T-helper 17 cell (primary cell): Measurements from ENCODE around the gene ELMOD1. TPM values are rescaled to one million over a fixed set of nuclear protein-coding genes. Genes with fewer than 3 reads are reported as not detected.

Experiments
- ATAC-seq: fragments of 150-1000 bp; cut with Tn5 transposase; 2 replicates; pipeline ENCODE4 v1.10.0; 2021; ENCODE audit warnings: mild to moderate bottlenecking, moderate library complexity
- DNase-seq, 3 donors: peaks; one replicate each; pipeline versions ENCODE4 v3.0.0 to v3.0.0-alpha.2; 2020 to 2021
- H3K9me3 ChIP-seq: one replicate; pipeline ENCODE4 v1.7.0; 2013; ENCODE audit warnings: low read length, mild to moderate bottlenecking; ENCODE audit not compliant: control insufficient read depth, poor library complexity, severe bottlenecking
- H3K27ac Mint-ChIP-seq: one replicate; pipeline ENCODE4 v1.8.0; 2022; ENCODE audit warnings: mild to moderate bottlenecking, moderate library complexity, mixed read lengths
- H3K27me3 Mint-ChIP-seq: one replicate; pipeline ENCODE4 v1.8.0; 2022; ENCODE audit warnings: mixed read lengths
- H3K36me3 Mint-ChIP-seq: one replicate; pipeline ENCODE4 v1.8.0; 2022; ENCODE audit warnings: low read depth, mixed read lengths
- H3K4me1 Mint-ChIP-seq: one replicate; pipeline ENCODE4 v1.8.0; 2022; ENCODE audit warnings: mild to moderate bottlenecking, mixed read lengths
- H3K4me3 Mint-ChIP-seq: one replicate; pipeline ENCODE4 v1.8.0; 2022; ENCODE audit warnings: mild to moderate bottlenecking, moderate library complexity, mixed read lengths
- total RNA-seq, 4 donors: library from RNA in 2 of 4; stranded (reverse) in 2 of 4; gene quantifications; one replicate each; pipeline ENCODE4 v1.2.3 and lab custom pipeline; 2022 to 2026

The ELMOD1 gene
- total RNA-seq, 2 donors from 2014 or later = not detected

DNA sequence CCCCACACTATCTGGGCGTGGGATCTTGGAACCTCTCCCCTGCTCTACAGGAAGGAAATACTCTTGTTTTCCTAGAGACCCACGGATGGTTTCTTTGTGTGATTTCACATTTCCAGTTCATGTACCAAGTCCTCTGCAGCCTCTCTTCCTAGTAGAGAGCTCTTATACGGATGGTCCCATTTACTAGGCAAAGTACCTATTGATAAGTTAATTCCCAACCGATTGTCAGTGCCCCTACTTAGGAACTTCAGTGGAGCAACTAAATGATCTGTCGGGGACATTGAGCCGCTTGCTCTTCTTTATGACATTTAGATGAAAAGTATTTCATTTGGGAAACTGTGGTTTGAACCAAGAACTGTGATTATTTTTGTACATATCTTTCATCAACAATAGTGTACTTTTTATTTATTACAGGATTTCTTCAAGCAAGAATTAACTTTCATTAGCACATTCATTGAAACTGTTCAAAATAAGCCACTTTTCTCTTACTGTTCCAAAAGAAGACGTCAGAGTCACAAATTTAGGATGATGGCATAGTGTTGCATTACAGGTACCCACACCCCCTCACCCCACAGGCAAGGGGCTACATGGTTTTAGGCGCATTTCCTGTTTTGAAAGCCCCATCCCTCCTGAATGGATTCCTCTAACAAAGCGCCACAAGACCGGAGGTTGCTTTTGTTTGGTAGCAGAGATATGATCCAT is 34.2 kb downstream of the ELMOD1 start:
- Mint-ChIP-seq H3K4me1 (no peaks in the 10 kb centered on the region), H3K27ac (no peak overlapping the region), H3K4me3 (no peak overlapping the region), H3K27me3 (peaks cover 74% of the 10 kb centered on the region), H3K36me3 (peaks cover 3% of the 10 kb centered on the region)
- ATAC-seq = no peak
- no peaks in the 10 kb centered on the region for H3K9me3 ChIP-seq
- DNase-seq = no peak

GRCh38 chr11:107625685-107625989 is 34.7 kb downstream of the ELMOD1 start:
- Mint-ChIP-seq H3K27me3 (peaks cover 73% of the 10 kb centered on the region), H3K4me3 (no peak overlapping the region), H3K27ac (no peak overlapping the region), H3K36me3 (peaks cover 3% of the 10 kb centered on the region), H3K4me1 (no peaks in the 10 kb centered on the region)
- DNase-seq = no peak
- ATAC-seq = no peak
- no peaks in the 10 kb centered on the region for H3K9me3 ChIP-seq

DNA sequence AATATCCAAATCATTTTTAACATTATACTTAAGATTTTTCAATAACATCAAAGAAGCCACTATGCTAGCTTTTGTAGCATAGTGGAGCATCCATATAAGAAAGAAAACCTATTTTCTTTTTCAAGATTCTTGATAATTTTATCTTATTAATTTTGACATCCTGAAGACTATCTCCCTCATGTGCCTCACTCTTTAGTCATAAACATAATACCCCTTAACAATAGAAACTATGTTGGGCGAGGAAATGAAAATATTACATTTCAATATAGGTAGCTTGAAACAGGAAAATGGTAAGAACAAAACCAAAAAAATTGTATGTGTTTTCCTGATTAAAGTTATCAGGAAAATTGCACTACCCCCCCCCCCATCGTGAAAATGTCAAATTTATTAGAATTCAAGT is 40.1 kb downstream of the ELMOD1 start:
- peaks cover 69% of the 10 kb centered on the region for H3K27me3 Mint-ChIP-seq
- H3K36me3 Mint-ChIP-seq = peaks cover 3% of the 10 kb centered on the region
- H3K27ac Mint-ChIP-seq = no peak overlapping the region
- no peaks in the 10 kb centered on the region for H3K9me3 ChIP-seq
- ATAC-seq (no peak), DNase-seq (no peak)
- H3K4me1 Mint-ChIP-seq = no peaks in the 10 kb centered on the region
- H3K4me3 Mint-ChIP-seq = no peak overlapping the region

GRCh38 chr11:107631931-107632330 is 41.0 kb downstream of the ELMOD1 start:
- no peaks in the 10 kb centered on the region for H3K4me1 Mint-ChIP-seq
- no peaks in the 10 kb centered on the region for H3K9me3 ChIP-seq
- no peak overlapping the region for H3K27ac Mint-ChIP-seq
- DNase-seq (no peak), ATAC-seq (no peak)
- peaks cover 3% of the 10 kb centered on the region for H3K36me3 Mint-ChIP-seq
- no peak overlapping the region for H3K4me3 Mint-ChIP-seq
- H3K27me3 Mint-ChIP-seq = peaks cover 66% of the 10 kb centered on the region

- ATAC-seq (no peak), DNase-seq (no peak)
- H3K36me3 Mint-ChIP-seq = peaks cover 2% of the 10 kb centered on the region
- peaks cover 24% of the 10 kb centered on the region for H3K27me3 Mint-ChIP-seq
- no peaks in the 10 kb centered on the region for H3K9me3 ChIP-seq
- no peak overlapping the region for H3K4me3 Mint-ChIP-seq
- no peak overlapping the region for H3K27ac Mint-ChIP-seq
- no peaks in the 10 kb centered on the region for H3K4me1 Mint-ChIP-seq
These were observed 55.8 kb downstream of the ELMOD1 start for GRCh38 chr11:107646783-107647182.

GRCh38 chr11:107648242-107648641 is 57.3 kb downstream of the ELMOD1 start:
- no peak for DNase-seq
- H3K27me3 Mint-ChIP-seq = peaks cover 35% of the 10 kb centered on the region
- ATAC-seq = no peak
- no peaks in the 10 kb centered on the region for H3K9me3 ChIP-seq
- no peak overlapping the region for H3K27ac Mint-ChIP-seq
- peaks cover 2% of the 10 kb centered on the region for H3K36me3 Mint-ChIP-seq
- H3K4me3 Mint-ChIP-seq = no peak overlapping the region
- H3K4me1 Mint-ChIP-seq = no peaks in the 10 kb centered on the region

- ATAC-seq (no peak), DNase-seq (no peak)
- Mint-ChIP-seq H3K36me3 (peaks cover 4% of the 10 kb centered on the region), H3K27ac (no peak overlapping the region), H3K4me3 (no peak overlapping the region), H3K27me3 (peaks cover 42% of the 10 kb centered on the region), H3K4me1 (no peaks in the 10 kb centered on the region)
- no peaks in the 10 kb centered on the region for H3K9me3 ChIP-seq
These were observed 60.7 kb downstream of the ELMOD1 start for GRCh38 chr11:107651672-107652071.

DNA sequence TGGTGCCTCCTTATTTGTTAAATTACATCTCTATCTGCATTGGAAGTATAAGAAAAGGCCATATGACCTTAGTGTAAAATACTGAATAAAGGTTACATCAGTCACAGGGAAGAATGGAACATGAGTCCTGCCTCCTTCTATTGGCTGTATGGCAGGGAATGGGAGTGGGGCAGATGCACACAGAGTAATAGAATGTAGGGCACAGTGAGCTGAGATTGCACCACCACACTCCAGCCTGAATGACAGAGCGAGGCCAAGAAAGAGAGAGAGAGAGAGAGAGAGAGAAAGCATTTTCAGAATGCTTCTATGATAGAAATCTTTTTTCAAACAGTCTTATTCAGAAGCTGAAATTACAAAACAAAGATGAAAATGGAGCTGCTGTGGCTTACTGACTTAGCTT is 62.1 kb downstream of the ELMOD1 start:
- no peak for DNase-seq
- Mint-ChIP-seq H3K27me3 (peaks cover 47% of the 10 kb centered on the region), H3K36me3 (peaks cover 4% of the 10 kb centered on the region), H3K4me1 (no peaks in the 10 kb centered on the region), H3K4me3 (no peak overlapping the region), H3K27ac (no peak overlapping the region)
- no peaks in the 10 kb centered on the region for H3K9me3 ChIP-seq
- ATAC-seq = no peak

GRCh38 chr11:107655602-107656001 is 64.7 kb downstream of the ELMOD1 start:
- ATAC-seq (no peak), DNase-seq (no peak)
- Mint-ChIP-seq H3K4me1 (no peaks in the 10 kb centered on the region), H3K27me3 (peaks cover 42% of the 10 kb centered on the region), H3K27ac (no peak overlapping the region), H3K4me3 (no peak overlapping the region), H3K36me3 (peaks cover 2% of the 10 kb centered on the region)
- H3K9me3 ChIP-seq = no peaks in the 10 kb centered on the region

DNA sequence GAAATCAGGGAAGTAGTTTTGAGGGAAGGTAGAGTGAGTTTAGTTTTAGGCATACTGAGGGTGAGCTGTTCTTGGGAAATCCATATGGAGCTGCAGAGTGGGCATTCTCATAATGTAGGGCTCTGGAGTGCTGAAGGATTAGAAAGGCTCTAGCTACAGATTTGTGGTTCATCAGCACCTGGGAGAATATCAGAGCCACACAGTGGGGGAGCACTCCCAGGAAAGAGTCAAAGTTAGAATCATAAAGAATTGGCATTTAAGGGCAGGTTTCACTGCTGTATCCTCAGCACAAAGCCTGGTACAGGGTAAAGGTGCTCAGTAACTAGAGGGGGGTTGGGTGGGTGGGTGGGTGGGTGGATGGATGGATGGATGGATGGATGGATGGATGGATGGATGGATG is 68.4 kb downstream of the ELMOD1 start:
- Mint-ChIP-seq H3K4me3 (no peak overlapping the region), H3K27me3 (peaks cover 26% of the 10 kb centered on the region), H3K4me1 (no peaks in the 10 kb centered on the region), H3K27ac (no peak overlapping the region), H3K36me3 (peaks cover under 1% of the 10 kb centered on the region)
- no peak for ATAC-seq
- no peak for DNase-seq
- H3K9me3 ChIP-seq = no peaks in the 10 kb centered on the region

DNA sequence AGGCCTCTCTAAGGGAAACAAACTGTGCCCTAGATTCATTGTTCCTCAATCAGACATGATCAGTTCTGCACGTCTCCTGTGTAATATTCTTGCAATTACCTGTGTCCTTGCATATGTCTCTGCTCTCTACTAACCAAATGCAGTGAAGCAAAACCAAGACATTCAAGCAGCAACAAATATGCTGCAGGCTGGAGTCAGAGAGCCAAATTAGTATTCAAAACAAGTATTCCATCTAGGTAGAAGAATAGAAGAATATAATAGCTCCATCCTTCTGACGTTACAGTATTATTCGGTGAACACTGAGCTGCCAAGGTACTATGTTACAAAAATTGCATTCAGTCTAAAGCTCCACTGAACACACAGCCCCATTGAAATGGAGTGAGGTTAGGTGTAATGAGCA is 69.1 kb downstream of the ELMOD1 start:
- DNase-seq (no peak), ATAC-seq (no peak)
- Mint-ChIP-seq H3K27ac (no peak overlapping the region), H3K4me1 (peaks cover 2% of the 10 kb centered on the region), H3K36me3 (peaks cover 2% of the 10 kb centered on the region), H3K27me3 (peaks cover 33% of the 10 kb centered on the region), H3K4me3 (no peak overlapping the region)
- no peaks in the 10 kb centered on the region for H3K9me3 ChIP-seq

GRCh38 chr11:107661656-107662055 is 70.7 kb downstream of the ELMOD1 start:
- H3K27ac Mint-ChIP-seq = no peak overlapping the region
- no peak for ATAC-seq
- no peaks in the 10 kb centered on the region for H3K9me3 ChIP-seq
- H3K27me3 Mint-ChIP-seq = peaks cover 38% of the 10 kb centered on the region
- no peak overlapping the region for H3K4me3 Mint-ChIP-seq
- H3K4me1 Mint-ChIP-seq = peaks cover 2% of the 10 kb centered on the region
- H3K36me3 Mint-ChIP-seq = peaks cover 2% of the 10 kb centered on the region
- no peak for DNase-seq

- peaks cover 39% of the 10 kb centered on the region for H3K27me3 Mint-ChIP-seq
- H3K4me3 Mint-ChIP-seq = no peak overlapping the region
- peaks cover 4% of the 10 kb centered on the region for H3K4me1 Mint-ChIP-seq
- H3K27ac Mint-ChIP-seq = no peak overlapping the region
- peaks cover 2% of the 10 kb centered on the region for H3K36me3 Mint-ChIP-seq
- ATAC-seq = no peak
- H3K9me3 ChIP-seq = no peaks in the 10 kb centered on the region
- no peak for DNase-seq
These were observed 74.1 kb downstream of the ELMOD1 start for GRCh38 chr11:107665018-107665417.

DNA sequence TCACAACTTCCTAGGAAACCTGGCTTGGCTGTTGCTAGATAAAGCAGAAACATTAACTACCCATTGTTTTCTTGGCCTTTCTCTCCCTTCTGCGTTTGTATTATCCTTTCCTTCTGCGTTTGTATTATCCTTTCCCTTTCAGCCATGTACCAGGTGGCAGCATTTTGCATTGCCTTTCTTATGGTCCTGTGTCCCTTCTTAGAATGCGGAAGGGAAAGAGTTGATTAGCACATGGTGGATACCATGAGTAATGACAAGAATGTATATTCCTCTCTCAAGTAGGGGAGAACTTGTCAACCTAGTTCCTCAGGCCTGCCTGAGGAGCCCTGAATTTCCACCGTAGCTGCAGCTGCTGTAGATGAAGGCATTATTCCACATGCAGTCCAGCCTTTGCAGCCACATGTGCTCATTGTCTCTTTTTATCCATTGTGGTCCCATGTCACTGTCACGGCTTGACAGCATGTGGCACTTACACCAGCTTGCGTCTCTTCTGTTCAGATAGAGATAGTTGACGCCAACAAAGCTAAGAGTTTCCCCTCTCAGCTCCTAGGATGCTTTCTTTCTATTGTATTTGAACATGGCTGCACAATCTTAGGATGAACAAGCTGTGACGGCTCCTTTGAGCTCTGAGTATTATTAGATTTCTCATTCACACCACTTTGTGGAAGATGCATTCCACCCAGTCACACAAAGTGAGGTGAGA is 76.1 kb downstream of the ELMOD1 start:
- Mint-ChIP-seq H3K4me1 (peaks cover 4% of the 10 kb centered on the region), H3K27me3 (peaks cover 34% of the 10 kb centered on the region), H3K27ac (no peak overlapping the region), H3K36me3 (peaks cover 2% of the 10 kb centered on the region), H3K4me3 (no peak overlapping the region)
- H3K9me3 ChIP-seq = no peaks in the 10 kb centered on the region
- DNase-seq (no peak), ATAC-seq (no peak)
